ENCODE measurements around the gene OSBPL1A.
A peak's percentile ranks its signal among the peaks of the same experiment; 100 is the strongest.
"Not testable (repeated sequence)": the region's sequence is repeated elsewhere in the genome, so short reads cannot be mapped to it uniquely, and the experiment has no call there.

The OSBPL1A gene

GRCh38 chr18:24413148-24413547 is 15.5 kb upstream of the OSBPL1A start:
- ATAC-seq (no peak), DNase-seq (no peak)
- Mint-ChIP-seq H3K4me1 (peaks cover 16% of the 10 kb centered on the region), H3K4me3 (no peak overlapping the region), H3K27ac (no peak overlapping the region), H3K27me3 (peaks cover 46% of the 10 kb centered on the region), H3K9me3 (peaks cover 6 to 9% of the 10 kb centered on the region in 2 donors)

- DNase-seq (no peak), ATAC-seq (no peak)
- Mint-ChIP-seq H3K27ac (no peak overlapping the region), H3K4me1 (peaks cover 7% of the 10 kb centered on the region), H3K4me3 (no peak overlapping the region), H3K27me3 (peaks cover 53% of the 10 kb centered on the region), H3K9me3 (peaks cover 6 to 9% of the 10 kb centered on the region in 2 donors)
Measured at GRCh38 chr18:24408496-24408895, 10.9 kb upstream of the OSBPL1A start.

GRCh38 chr18:24404591-24404990 is 7.0 kb upstream of the OSBPL1A start:
- Mint-ChIP-seq H3K4me1 (peaks cover 10% of the 10 kb centered on the region), H3K4me3 (no peak overlapping the region), H3K27me3 (peaks cover 36% of the 10 kb centered on the region), H3K27ac (no peak overlapping the region), H3K9me3 (no peaks in the 10 kb centered on the region)
- ATAC-seq (no peak), DNase-seq (no peak)

- Mint-ChIP-seq H3K9me3 (no peaks in the 10 kb centered on the region), H3K27ac (no peak overlapping the region), H3K27me3 (peaks cover 22% of the 10 kb centered on the region), H3K4me1 (peaks cover 13% of the 10 kb centered on the region), H3K4me3 (no peak overlapping the region)
- ATAC-seq (no peak), DNase-seq (no peak)
Measured at GRCh38 chr18:24403076-24403475, 5.5 kb upstream of the OSBPL1A start.

GRCh38 chr18:24402209-24402785 is 4.7 kb upstream of the OSBPL1A start:
- no peak for ATAC-seq
- no peak for DNase-seq
- H3K27ac Mint-ChIP-seq, result no peak overlapping the region
- H3K27me3 Mint-ChIP-seq, result peaks cover 14% of the 10 kb centered on the region
- H3K4me3 Mint-ChIP-seq, result no peak overlapping the region
- no peaks in the 10 kb centered on the region for H3K9me3 Mint-ChIP-seq
- H3K4me1 Mint-ChIP-seq, result peaks cover 17% of the 10 kb centered on the region

- H3K9me3 Mint-ChIP-seq, result no peaks in the 10 kb centered on the region
- H3K27me3 Mint-ChIP-seq, result no peaks in the 10 kb centered on the region
- no peak overlapping the region for H3K27ac Mint-ChIP-seq
- H3K4me1 Mint-ChIP-seq, result peaks cover 17% of the 10 kb centered on the region
- ATAC-seq (no peak), DNase-seq (no peak)
- no peak overlapping the region for H3K4me3 Mint-ChIP-seq
Measured at GRCh38 chr18:24400587-24400986, 3.0 kb upstream of the OSBPL1A start.

GRCh38 chr18:24398540-24398939 is 916 bp upstream of the OSBPL1A start:
- no peaks in the 10 kb centered on the region for H3K9me3 Mint-ChIP-seq
- no peaks in the 10 kb centered on the region for H3K27me3 Mint-ChIP-seq
- H3K4me1 Mint-ChIP-seq, result peaks cover 17% of the 10 kb centered on the region
- H3K27ac Mint-ChIP-seq, result no peak overlapping the region
- H3K4me3 Mint-ChIP-seq, result peak overlapping the region; percentile 93 to 96
- ATAC-seq, result no peak
- no peak for DNase-seq

GRCh38 chr18:24397131-24397693 is 412 bp downstream of the OSBPL1A start:
- H3K4me1 Mint-ChIP-seq, result peaks cover 17% of the 10 kb centered on the region
- H3K27me3 Mint-ChIP-seq, result no peaks in the 10 kb centered on the region
- ATAC-seq, result peak; percentile 56
- peak overlapping the region in 1 of 2 donors; percentile 5 for H3K27ac Mint-ChIP-seq
- no peaks in the 10 kb centered on the region for H3K9me3 Mint-ChIP-seq
- H3K4me3 Mint-ChIP-seq, result peak overlapping the region; percentile 93 to 96
- DNase-seq, result peak in 1 of 2 donors; percentile 35

GRCh38 chr18:24396082-24396633 is 1.5 kb downstream of the OSBPL1A start:
- DNase-seq (no peak), ATAC-seq (no peak)
- H3K27me3 Mint-ChIP-seq, result no peaks in the 10 kb centered on the region
- H3K9me3 Mint-ChIP-seq, result no peaks in the 10 kb centered on the region
- no peak overlapping the region for H3K27ac Mint-ChIP-seq
- H3K4me1 Mint-ChIP-seq, result peaks cover 17% of the 10 kb centered on the region
- H3K4me3 Mint-ChIP-seq, result peak overlapping the region in 1 of 2 donors; percentile 18

- no peak overlapping the region for H3K4me3 Mint-ChIP-seq
- H3K27me3 Mint-ChIP-seq, result no peaks in the 10 kb centered on the region
- no peaks in the 10 kb centered on the region for H3K9me3 Mint-ChIP-seq
- ATAC-seq (no peak), DNase-seq (no peak)
- H3K4me1 Mint-ChIP-seq, result peaks cover 8% of the 10 kb centered on the region
- no peak overlapping the region for H3K27ac Mint-ChIP-seq
Measured at GRCh38 chr18:24395049-24395795, 2.4 kb downstream of the OSBPL1A start.

GRCh38 chr18:24388957-24389356 is 8.7 kb downstream of the OSBPL1A start:
- Mint-ChIP-seq H3K4me1 (no peaks in the 10 kb centered on the region), H3K27ac (no peak overlapping the region), H3K4me3 (no peak overlapping the region), H3K9me3 (no peaks in the 10 kb centered on the region), H3K27me3 (no peaks in the 10 kb centered on the region)
- DNase-seq (no peak), ATAC-seq (no peak)

GRCh38 chr18:24386681-24387080 is 10.9 kb downstream of the OSBPL1A start:
- Mint-ChIP-seq H3K4me3 (no peak overlapping the region), H3K4me1 (no peaks in the 10 kb centered on the region), H3K27ac (no peak overlapping the region), H3K9me3 (no peaks in the 10 kb centered on the region), H3K27me3 (no peaks in the 10 kb centered on the region)
- ATAC-seq, result no peak
- DNase-seq, result no peak

- H3K27ac Mint-ChIP-seq, result peak overlapping the region in 1 of 2 donors; percentile 72
- H3K27me3 Mint-ChIP-seq, result no peaks in the 10 kb centered on the region
- ATAC-seq (no peak), DNase-seq (no peak)
- no peaks in the 10 kb centered on the region for H3K9me3 Mint-ChIP-seq
- H3K4me1 Mint-ChIP-seq, result peaks cover 17% of the 10 kb centered on the region
- H3K4me3 Mint-ChIP-seq, result no peak overlapping the region
Measured at GRCh38 chr18:24381126-24381525, 16.5 kb downstream of the OSBPL1A start.

GRCh38 chr18:24380163-24380747 is 17.4 kb downstream of the OSBPL1A start:
- H3K4me3 Mint-ChIP-seq, result no peak overlapping the region

GRCh38 chr18:24378598-24378997 is 19.0 kb downstream of the OSBPL1A start:
- no peak overlapping the region for H3K4me3 Mint-ChIP-seq
- DNase-seq (no peak), ATAC-seq (no peak)
- no peaks in the 10 kb centered on the region for H3K27me3 Mint-ChIP-seq
- H3K9me3 Mint-ChIP-seq, result no peaks in the 10 kb centered on the region
- peaks cover 17% of the 10 kb centered on the region for H3K4me1 Mint-ChIP-seq
- H3K27ac Mint-ChIP-seq, result peak overlapping the region in 1 of 2 donors; percentile 87

More at GRCh38 chr18:24380163-24380747, 17.4 kb downstream of the OSBPL1A start:
- no peaks in the 10 kb centered on the region for H3K27me3 Mint-ChIP-seq
- ATAC-seq (peak; percentile 59), DNase-seq (no peak)
- peaks cover 17% of the 10 kb centered on the region for H3K4me1 Mint-ChIP-seq
- H3K27ac Mint-ChIP-seq, result no peak overlapping the region
- no peaks in the 10 kb centered on the region for H3K9me3 Mint-ChIP-seq

- H3K4me1 Mint-ChIP-seq, result peaks cover 17% of the 10 kb centered on the region
- not testable (repeated sequence) for H3K9me3 Mint-ChIP-seq, H3K27me3 Mint-ChIP-seq, H3K27ac Mint-ChIP-seq, DNase-seq, ATAC-seq, H3K4me3 Mint-ChIP-seq
Measured at GRCh38 chr18:24376531-24376930, 21.1 kb downstream of the OSBPL1A start.
